ENCODE results near the gene TBCK. TPM values are rescaled to one million over a fixed set of nuclear protein-coding genes. Genes with fewer than 3 reads are reported as not detected.

TBCK gene
- total and polyA plus RNA-seq, 2 experiments from 2014 or later: 13.9 to 28.9 TPM

DNA sequence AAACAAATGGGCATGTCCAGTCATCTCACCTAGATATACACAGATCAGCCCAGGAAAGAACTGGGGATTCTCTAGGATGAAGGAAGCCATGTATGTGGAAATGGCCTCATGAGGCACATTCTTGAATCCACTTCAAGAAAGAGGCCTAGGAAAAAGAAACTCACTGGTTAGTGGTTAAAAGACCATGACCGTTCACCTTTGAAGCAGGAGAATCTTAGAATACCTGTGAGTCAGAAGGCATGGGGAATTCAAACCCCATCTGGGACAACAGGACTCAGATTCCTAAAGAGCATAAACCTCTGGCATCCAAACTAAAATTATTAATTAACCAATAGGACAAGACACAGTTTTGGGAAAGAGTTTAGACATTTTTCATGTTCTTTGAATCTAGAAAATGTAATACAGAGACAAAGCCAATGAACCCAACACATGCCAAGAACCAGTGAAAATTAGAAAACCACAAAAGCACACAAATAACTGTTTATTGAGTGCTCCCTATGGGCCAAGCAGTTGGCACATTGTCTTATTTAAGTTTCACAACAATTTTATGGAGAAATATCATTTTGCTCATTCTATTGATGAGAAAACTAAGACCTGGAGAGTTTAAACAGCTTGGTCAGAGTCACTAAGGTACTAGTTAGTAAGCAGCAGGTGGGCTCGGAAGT lies 323.2 kb downstream of the TBCK start (continued):
- TF ChIP-seq EZH2 (IDR thresholded peaks at IDR 0.05; ENCODE audit: low read depth, unreplicated experiment) (no peak), NANOG (IDR thresholded peaks at IDR 0.05; ENCODE audit: borderline replicate concordance) (no peak), STAT1 (IDR thresholded peaks at IDR 0.05; ENCODE audit: unreplicated experiment) (no peak), POLR2AphosphoS5 (IDR thresholded peaks at IDR 0.05; ENCODE audit: low read depth) (no peak)
- TF ChIP-seq, protein P1, sequence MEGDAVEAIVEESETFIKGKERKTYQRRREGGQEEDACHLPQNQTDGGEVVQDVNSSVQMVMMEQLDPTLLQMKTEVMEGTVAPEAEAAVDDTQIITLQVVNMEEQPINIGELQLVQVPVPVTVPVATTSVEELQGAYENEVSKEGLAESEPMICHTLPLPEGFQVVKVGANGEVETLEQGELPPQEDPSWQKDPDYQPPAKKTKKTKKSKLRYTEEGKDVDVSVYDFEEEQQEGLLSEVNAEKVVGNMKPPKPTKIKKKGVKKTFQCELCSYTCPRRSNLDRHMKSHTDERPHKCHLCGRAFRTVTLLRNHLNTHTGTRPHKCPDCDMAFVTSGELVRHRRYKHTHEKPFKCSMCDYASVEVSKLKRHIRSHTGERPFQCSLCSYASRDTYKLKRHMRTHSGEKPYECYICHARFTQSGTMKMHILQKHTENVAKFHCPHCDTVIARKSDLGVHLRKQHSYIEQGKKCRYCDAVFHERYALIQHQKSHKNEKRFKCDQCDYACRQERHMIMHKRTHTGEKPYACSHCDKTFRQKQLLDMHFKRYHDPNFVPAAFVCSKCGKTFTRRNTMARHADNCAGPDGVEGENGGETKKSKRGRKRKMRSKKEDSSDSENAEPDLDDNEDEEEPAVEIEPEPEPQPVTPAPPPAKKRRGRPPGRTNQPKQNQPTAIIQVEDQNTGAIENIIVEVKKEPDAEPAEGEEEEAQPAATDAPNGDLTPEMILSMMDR (conservative IDR thresholded peaks at IDR 0.05; ENCODE audit: low read depth in 2 of 2): no peak
- TF ChIP-seq, protein P2, sequence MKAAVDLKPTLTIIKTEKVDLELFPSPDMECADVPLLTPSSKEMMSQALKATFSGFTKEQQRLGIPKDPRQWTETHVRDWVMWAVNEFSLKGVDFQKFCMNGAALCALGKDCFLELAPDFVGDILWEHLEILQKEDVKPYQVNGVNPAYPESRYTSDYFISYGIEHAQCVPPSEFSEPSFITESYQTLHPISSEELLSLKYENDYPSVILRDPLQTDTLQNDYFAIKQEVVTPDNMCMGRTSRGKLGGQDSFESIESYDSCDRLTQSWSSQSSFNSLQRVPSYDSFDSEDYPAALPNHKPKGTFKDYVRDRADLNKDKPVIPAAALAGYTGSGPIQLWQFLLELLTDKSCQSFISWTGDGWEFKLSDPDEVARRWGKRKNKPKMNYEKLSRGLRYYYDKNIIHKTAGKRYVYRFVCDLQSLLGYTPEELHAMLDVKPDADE (IDR thresholded peaks at IDR 0.05): no peak

DNA sequence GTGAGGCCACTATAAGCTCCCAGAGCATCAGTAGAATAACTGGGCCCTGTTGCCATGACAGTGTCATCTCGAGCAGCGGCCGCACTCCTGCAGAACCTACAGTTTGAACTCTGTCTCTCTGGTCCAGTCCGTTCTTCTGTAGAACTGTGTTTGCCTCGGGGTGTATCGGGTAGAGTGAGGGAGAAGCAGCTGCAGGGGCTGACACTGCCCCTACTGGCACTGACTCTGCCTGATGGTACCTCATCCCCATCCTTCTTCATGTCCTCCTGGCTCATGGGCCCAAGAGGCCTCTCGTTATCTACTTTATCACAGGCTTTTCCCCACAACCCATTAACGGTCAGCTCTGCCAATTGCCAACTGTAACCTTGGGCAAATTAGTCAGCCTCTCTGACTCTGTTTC lies 324.3 kb downstream of the TBCK start:
- Histone ChIP-seq H3F3A (replicated peaks; ENCODE audit: low read depth) (no peaks in the 10 kb centered on the region), H3K4me2 (no peak overlapping the region), H3K4me1 (ENCODE audit: insufficient read depth) (no peaks in the 10 kb centered on the region), H3K36me3 (ENCODE audit: insufficient read depth) (no peaks in the 10 kb centered on the region), H4K20me1 (replicated peaks; ENCODE audit: insufficient read depth) (no peaks in the 10 kb centered on the region), H3K79me2 (replicated peaks; ENCODE audit: insufficient read depth) (no peaks in the 10 kb centered on the region), H3K4me3 (no peak overlapping the region), H3K27me3 (ENCODE audit: insufficient read depth) (no peaks in the 10 kb centered on the region), H3K9me2 (ENCODE audit: insufficient read depth) (no peaks in the 10 kb centered on the region), H3K27ac (ENCODE audit: low read depth) (no peak overlapping the region), H2AFZ (no peak overlapping the region)
- H3K4me1 Mint-ChIP-seq: no peaks in the 10 kb centered on the region
- H3K27me3 Mint-ChIP-seq (ENCODE audit: insufficient read depth, low read depth, poor library complexity): peaks cover 3% of the 10 kb centered on the region
- H3K4me3 Mint-ChIP-seq: no peak overlapping the region
- H3K36me3 Mint-ChIP-seq (ENCODE audit: low read depth): peaks cover 6% of the 10 kb centered on the region; the same call in 1 of the 3 replicates
- no peak overlapping the region for H3K27ac Mint-ChIP-seq
- TF ChIP-seq, protein P1 (conservative IDR thresholded peaks at IDR 0.05; ENCODE audit: low read depth in 2 of 2): peak in 1 of 2 experiments; percentile 32; a peak in 2 of 4 replicates
- TF ChIP-seq JUNB (IDR thresholded peaks at IDR 0.05; ENCODE audit: unreplicated experiment): no peak
- DNase-seq (ENCODE audit: low spot score): no peak
- H3K9me3 Mint-ChIP-seq: peaks cover 10% of the 10 kb centered on the region; the same call in 2 of the 3 replicates
- ATAC-seq: peak; percentile 44; the same call in 2 of the 3 replicates

Other genes with a start within 250 kb of the TBCK start
- 24.1 and 34.5 TPM in 2 replicates for gene AIMP1, start 341 bp upstream of the TBCK start, total RNA-seq (2014; rRNA removed; shearing (Covaris generic))
- 157 and 200 TPM in 2 replicates for gene AIMP1, start 341 bp upstream of the TBCK start, polyA plus RNA-seq (2016; fragmentation: Nextera tagmentation; extraction: Ambion mirVana)
- gene GIMD1, start 52.6 kb upstream of the TBCK start, total RNA-seq (2014; rRNA removed; shearing (Covaris generic)): not detected in 2 replicates
- gene GIMD1, start 52.6 kb upstream of the TBCK start, polyA plus RNA-seq (2016; fragmentation: Nextera tagmentation; extraction: Ambion mirVana): not detected in 2 replicates

Measured in GM23338 (cell line).